ENCODE data around the gene PIK3C3.

- no peak for TF ChIP-seq HNF4A (conservative IDR thresholded peaks at IDR 0.05)
- TF ChIP-seq, protein P1, sequence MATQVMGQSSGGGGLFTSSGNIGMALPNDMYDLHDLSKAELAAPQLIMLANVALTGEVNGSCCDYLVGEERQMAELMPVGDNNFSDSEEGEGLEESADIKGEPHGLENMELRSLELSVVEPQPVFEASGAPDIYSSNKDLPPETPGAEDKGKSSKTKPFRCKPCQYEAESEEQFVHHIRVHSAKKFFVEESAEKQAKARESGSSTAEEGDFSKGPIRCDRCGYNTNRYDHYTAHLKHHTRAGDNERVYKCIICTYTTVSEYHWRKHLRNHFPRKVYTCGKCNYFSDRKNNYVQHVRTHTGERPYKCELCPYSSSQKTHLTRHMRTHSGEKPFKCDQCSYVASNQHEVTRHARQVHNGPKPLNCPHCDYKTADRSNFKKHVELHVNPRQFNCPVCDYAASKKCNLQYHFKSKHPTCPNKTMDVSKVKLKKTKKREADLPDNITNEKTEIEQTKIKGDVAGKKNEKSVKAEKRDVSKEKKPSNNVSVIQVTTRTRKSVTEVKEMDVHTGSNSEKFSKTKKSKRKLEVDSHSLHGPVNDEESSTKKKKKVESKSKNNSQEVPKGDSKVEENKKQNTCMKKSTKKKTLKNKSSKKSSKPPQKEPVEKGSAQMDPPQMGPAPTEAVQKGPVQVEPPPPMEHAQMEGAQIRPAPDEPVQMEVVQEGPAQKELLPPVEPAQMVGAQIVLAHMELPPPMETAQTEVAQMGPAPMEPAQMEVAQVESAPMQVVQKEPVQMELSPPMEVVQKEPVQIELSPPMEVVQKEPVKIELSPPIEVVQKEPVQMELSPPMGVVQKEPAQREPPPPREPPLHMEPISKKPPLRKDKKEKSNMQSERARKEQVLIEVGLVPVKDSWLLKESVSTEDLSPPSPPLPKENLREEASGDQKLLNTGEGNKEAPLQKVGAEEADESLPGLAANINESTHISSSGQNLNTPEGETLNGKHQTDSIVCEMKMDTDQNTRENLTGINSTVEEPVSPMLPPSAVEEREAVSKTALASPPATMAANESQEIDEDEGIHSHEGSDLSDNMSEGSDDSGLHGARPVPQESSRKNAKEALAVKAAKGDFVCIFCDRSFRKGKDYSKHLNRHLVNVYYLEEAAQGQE (IDR thresholded peaks at IDR 0.05) = no peak
- TF ChIP-seq, protein P2, sequence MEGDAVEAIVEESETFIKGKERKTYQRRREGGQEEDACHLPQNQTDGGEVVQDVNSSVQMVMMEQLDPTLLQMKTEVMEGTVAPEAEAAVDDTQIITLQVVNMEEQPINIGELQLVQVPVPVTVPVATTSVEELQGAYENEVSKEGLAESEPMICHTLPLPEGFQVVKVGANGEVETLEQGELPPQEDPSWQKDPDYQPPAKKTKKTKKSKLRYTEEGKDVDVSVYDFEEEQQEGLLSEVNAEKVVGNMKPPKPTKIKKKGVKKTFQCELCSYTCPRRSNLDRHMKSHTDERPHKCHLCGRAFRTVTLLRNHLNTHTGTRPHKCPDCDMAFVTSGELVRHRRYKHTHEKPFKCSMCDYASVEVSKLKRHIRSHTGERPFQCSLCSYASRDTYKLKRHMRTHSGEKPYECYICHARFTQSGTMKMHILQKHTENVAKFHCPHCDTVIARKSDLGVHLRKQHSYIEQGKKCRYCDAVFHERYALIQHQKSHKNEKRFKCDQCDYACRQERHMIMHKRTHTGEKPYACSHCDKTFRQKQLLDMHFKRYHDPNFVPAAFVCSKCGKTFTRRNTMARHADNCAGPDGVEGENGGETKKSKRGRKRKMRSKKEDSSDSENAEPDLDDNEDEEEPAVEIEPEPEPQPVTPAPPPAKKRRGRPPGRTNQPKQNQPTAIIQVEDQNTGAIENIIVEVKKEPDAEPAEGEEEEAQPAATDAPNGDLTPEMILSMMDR (IDR thresholded peaks at IDR 0.05; ENCODE audit: low read depth, low read length, missing input control) = no peak
- no peak for TF ChIP-seq RAD21 (IDR thresholded peaks at IDR 0.05)
- TF ChIP-seq YY1 (IDR thresholded peaks at IDR 0.05) = no peak
- TF ChIP-seq EGR1 (IDR thresholded peaks at IDR 0.05; ENCODE audit: low read depth in 2 of 2) = no peak
- TF ChIP-seq GABPA (IDR thresholded peaks at IDR 0.05 in 1 of 2, conservative IDR thresholded peaks at IDR 0.05 in 1 of 2) = no peak
- no peak for TF ChIP-seq MAX (IDR thresholded peaks at IDR 0.05)
- no peak for TF ChIP-seq RXRA (IDR thresholded peaks at IDR 0.05)
- no peak for TF ChIP-seq TAF1 (conservative IDR thresholded peaks at IDR 0.05)
- TF ChIP-seq, protein P3, sequence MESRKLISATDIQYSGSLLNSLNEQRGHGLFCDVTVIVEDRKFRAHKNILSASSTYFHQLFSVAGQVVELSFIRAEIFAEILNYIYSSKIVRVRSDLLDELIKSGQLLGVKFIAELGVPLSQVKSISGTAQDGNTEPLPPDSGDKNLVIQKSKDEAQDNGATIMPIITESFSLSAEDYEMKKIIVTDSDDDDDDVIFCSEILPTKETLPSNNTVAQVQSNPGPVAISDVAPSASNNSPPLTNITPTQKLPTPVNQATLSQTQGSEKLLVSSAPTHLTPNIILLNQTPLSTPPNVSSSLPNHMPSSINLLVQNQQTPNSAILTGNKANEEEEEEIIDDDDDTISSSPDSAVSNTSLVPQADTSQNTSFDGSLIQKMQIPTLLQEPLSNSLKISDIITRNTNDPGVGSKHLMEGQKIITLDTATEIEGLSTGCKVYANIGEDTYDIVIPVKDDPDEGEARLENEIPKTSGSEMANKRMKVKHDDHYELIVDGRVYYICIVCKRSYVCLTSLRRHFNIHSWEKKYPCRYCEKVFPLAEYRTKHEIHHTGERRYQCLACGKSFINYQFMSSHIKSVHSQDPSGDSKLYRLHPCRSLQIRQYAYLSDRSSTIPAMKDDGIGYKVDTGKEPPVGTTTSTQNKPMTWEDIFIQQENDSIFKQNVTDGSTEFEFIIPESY (IDR thresholded peaks at IDR 0.05) = no peak
- TF ChIP-seq SP1 (IDR thresholded peaks at IDR 0.05) = no peak
- TF ChIP-seq FOXA1 (IDR thresholded peaks at IDR 0.05) = no peak
Measured at GRCh38 chr18:41967680-41968079, 12.6 kb downstream of the PIK3C3 start.
